Epithelial cell of proximal tubule (primary cell): ENCODE measurements around the gene NDUFAF3. TPM values are rescaled to one million over a fixed set of nuclear protein-coding genes. Genes with fewer than 3 reads are reported as not detected.
"Not testable (repeated sequence)": the region's sequence is repeated elsewhere in the genome, so short reads cannot be mapped to it uniquely, and the experiment has no call there.

Experiments
- DNase-seq: peaks from one replicate; pipeline ENCODE4 v3.0.0-alpha.2; 2011; ENCODE audit warnings: low read depth
- H3K4me3 ChIP-seq: 2 replicates; pipeline ENCODE4 v1.5.1; 2011; ENCODE audit warnings: low read depth, mild to moderate bottlenecking, low read length
- total RNA-seq: library from RNA; depleted of rRNA; stranded (reverse); fragments of >200 nt; gene quantifications from 2 replicates; pipeline ENCODE4 v1.2.3, GENCODE V29; 2015
- TF ChIP-seq, protein P1 (sequence below): conservative IDR thresholded peaks from 2 replicates; pipeline ENCODE4 v1.5.1; 2012; ENCODE audit warnings: low read depth, mild to moderate bottlenecking, low read length

The NDUFAF3 gene
- total RNA-seq, 1 donor from 2014 or later = 160 TPM

DNA sequence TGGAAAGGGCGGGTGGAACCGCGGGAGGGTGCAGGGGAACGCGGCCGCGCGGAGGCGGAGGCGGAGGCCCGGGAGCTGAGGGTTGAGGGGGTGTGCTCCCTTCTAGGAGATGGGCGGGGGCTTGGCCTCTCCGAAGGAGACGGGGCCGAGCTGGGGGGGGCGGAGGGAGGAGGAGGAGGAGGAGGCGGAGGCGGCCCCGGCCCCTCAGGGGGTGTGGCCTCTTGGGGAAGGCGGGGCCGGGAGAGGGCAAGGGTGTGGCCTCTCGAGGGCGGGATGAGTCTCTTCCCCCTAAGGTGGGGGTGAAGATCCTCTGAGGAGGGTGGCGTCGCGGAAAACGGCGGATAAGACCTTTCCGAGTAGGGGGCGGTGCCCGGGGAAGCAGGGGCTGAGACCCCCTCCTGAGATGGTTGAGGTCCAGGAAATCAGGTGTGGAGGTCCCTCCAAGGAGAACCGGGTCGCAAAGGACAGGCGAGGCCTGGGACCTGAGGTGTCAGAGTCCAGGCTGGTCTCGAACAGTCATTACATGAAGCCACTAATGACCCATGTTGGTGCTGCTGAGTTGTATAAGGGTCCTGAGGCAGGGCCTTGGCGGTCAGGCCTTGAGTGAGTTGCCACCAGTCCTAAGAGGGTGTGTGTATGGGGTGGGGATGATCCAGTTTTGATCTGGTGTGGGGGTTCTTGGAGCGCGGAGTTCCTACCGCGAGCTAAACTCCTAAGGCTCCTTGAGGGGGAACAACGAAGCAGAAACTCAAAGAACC, 14.0 kb upstream of the NDUFAF3 start:
- peak overlapping the region; percentile 70 for H3K4me3 ChIP-seq
- TF ChIP-seq, protein P1, sequence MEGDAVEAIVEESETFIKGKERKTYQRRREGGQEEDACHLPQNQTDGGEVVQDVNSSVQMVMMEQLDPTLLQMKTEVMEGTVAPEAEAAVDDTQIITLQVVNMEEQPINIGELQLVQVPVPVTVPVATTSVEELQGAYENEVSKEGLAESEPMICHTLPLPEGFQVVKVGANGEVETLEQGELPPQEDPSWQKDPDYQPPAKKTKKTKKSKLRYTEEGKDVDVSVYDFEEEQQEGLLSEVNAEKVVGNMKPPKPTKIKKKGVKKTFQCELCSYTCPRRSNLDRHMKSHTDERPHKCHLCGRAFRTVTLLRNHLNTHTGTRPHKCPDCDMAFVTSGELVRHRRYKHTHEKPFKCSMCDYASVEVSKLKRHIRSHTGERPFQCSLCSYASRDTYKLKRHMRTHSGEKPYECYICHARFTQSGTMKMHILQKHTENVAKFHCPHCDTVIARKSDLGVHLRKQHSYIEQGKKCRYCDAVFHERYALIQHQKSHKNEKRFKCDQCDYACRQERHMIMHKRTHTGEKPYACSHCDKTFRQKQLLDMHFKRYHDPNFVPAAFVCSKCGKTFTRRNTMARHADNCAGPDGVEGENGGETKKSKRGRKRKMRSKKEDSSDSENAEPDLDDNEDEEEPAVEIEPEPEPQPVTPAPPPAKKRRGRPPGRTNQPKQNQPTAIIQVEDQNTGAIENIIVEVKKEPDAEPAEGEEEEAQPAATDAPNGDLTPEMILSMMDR = no peak
- no peak for DNase-seq

- peak overlapping the region; percentile 70 for H3K4me3 ChIP-seq
These were observed 13.3 kb upstream of the NDUFAF3 start for GRCh38 chr3:49008627-49009026.

DNA sequence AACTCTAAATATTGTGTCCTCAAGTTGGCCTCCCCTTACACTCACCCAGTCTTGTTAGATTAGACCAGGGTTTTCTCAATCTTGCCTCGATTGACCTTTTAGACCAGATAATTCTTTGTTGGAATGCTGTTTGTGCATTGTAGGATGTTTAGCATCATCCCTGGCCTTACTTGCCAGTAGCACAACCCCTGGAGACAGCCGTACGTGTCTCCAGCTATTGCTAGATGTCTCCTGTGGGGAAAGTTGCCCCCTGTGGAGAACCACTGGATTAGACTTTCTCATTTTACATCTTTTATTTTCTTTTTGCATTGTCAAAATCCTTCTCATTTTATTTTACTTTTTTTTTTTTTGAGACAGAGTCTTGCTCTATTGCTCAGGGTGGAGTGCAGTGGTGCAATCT, 12.5 kb upstream of the NDUFAF3 start:
- no peak overlapping the region for H3K4me3 ChIP-seq
- TF ChIP-seq, protein P1 = no peak
- DNase-seq = no peak

More at GRCh38 chr3:49008627-49009026, 13.3 kb upstream of the NDUFAF3 start:
- not testable (repeated sequence) for DNase-seq

DNA sequence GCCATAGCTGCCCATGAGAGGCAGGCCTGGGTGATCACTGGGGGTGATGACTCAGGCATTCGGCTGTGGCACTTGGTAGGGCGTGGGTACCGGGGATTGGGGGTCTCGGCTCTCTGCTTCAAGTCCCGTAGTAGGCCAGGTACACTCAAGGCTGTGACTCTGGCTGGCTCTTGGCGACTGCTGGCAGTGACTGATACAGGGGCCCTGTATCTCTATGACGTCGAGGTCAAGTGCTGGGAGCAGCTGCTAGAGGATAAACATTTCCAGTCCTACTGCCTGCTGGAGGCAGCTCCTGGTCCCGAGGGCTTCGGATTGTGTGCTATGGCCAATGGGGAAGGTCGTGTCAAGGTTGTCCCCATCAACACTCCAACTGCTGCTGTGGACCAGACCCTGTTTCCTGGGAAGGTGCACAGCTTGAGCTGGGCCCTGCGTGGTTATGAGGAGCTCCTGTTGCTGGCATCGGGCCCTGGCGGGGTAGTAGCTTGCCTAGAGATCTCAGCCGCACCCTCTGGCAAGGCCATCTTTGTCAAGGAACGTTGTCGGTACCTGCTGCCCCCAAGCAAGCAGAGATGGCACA, 9.4 kb upstream of the NDUFAF3 start:
- H3K4me3 ChIP-seq = no peak overlapping the region
- TF ChIP-seq, protein P1 = no peak
- no peak for DNase-seq

DNA sequence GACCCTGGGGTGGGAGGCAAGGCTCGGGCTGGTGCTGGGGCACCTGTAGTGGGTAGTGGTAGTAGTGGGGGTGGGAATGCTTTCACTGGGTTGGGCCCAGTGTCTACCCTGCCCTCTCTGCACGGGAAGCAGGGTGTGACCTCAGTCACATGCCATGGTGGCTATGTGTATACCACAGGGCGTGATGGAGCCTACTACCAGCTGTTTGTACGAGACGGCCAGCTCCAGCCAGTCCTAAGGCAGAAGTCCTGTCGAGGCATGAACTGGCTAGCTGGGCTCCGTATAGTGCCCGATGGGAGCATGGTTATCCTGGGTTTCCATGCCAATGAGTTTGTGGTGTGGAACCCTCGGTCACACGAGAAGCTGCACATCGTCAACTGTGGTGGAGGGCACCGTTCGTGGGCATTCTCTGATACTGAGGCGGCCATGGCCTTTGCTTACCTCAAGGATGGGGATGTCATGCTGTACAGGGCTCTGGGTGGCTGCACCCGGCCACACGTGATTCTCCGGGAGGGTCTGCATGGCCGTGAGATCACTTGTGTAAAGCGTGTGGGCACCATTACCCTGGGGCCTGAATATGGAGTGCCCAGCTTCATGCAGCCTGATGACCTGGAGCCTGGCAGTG, 8.7 kb upstream of the NDUFAF3 start:
- no peak for DNase-seq
- TF ChIP-seq, protein P1 = no peak
- no peak overlapping the region for H3K4me3 ChIP-seq

DNA sequence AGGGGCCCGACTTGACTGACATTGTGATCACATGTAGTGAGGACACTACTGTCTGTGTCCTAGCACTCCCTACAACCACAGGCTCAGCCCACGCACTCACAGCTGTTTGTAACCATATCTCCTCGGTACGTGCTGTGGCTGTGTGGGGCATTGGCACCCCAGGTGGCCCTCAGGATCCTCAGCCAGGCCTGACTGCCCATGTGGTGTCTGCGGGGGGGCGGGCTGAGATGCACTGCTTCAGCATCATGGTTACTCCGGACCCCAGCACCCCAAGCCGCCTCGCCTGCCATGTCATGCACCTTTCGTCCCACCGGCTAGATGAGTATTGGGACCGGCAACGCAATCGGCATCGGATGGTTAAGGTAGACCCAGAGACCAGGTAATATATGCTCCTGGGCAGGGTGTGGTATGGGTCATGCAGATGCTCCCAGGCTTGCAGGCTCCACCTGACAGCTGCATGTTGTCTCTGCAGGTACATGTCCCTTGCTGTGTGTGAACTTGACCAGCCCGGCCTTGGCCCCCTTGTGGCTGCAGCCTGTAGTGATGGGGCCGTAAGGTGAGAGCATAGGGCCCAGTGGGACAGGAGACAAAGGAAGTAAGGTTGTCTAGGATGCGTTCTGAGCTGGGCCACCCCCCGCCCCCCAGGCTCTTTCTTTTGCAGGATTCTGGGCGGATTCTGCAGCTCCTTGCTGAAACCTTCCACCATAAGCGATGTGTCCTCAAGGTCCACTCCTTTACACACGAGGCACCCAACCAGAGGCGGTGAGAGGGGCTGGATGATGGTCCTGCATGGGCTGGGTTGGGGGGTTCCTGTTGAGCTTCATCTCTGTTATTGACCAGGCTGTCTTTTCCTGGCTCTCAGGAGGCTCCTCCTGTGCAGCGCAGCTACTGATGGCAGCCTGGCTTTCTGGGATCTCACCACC, 7.9 kb upstream of the NDUFAF3 start:
- H3K4me3 ChIP-seq = no peak overlapping the region
- TF ChIP-seq, protein P1 = peak; percentile 77
- DNase-seq = no peak

DNA sequence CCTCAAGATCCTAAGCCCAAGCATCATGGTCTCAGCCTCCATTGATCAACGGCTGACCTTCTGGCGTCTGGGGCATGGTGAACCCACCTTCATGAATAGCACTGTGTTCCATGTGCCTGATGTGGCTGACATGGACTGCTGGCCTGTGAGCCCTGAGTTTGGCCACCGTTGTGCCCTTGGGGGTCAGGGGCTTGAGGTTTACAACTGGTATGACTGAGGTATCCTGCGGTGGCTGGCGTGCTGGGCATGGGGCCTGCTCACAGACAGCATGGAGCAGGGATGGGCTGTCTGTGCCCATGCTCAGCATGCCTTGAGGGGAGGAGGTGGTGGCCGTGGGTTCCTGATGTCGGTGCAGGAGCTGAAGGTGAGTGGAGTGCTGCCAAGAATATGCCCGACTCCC, 6.8 kb upstream of the NDUFAF3 start:
- H3K4me3 ChIP-seq = no peak overlapping the region
- no peak for DNase-seq
- TF ChIP-seq, protein P1 = no peak
